ENCODE results near the gene SPATC1L.

SPATC1L gene

DNA sequence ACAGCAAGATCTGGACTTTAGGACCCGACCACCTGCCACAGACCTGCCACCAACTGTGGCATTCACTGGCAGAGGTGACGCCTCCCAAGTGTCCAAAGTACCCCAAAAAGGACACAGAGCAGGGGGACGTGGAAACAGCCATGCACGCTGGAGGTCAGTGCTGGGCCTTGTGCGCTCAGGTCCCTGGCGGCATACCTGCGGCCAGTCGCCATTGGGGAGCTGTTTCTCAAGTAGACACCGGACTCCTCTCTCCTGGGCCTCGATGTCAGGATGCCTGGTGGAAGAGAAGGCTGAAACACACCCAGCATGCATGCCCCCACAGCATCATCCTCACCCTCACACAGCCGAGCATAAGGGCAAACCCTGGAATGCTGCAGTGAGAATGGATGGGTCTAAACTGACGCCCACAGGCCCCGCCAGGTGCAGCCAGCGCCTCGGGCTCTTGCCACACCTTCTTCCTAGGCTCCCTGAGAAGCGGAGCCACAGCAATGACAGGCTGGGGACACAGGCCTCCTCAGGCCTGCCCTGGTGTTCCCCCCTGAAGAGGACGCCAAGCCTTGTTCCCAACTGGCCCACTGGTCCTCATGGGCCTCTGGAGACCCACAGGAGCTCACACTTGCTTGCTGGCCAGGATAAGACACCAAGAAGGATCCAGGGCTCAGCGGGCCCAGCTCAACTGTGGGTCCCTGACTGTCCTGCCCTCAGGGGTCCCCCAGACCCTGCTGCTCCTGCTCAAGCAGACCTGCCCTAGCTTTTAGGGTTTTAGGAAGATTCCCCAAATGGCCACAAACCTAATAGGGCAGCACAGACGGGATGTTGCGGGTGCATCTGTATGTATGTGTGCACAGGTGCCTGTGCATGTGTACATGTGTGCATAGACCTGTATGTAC lies 7.7 kb upstream of the SPATC1L start:
- TF ChIP-seq, protein P1, sequence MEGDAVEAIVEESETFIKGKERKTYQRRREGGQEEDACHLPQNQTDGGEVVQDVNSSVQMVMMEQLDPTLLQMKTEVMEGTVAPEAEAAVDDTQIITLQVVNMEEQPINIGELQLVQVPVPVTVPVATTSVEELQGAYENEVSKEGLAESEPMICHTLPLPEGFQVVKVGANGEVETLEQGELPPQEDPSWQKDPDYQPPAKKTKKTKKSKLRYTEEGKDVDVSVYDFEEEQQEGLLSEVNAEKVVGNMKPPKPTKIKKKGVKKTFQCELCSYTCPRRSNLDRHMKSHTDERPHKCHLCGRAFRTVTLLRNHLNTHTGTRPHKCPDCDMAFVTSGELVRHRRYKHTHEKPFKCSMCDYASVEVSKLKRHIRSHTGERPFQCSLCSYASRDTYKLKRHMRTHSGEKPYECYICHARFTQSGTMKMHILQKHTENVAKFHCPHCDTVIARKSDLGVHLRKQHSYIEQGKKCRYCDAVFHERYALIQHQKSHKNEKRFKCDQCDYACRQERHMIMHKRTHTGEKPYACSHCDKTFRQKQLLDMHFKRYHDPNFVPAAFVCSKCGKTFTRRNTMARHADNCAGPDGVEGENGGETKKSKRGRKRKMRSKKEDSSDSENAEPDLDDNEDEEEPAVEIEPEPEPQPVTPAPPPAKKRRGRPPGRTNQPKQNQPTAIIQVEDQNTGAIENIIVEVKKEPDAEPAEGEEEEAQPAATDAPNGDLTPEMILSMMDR (IDR thresholded peaks at IDR 0.05) = no peak
- no peak overlapping the region for H3K4me3 ChIP-seq (ENCODE audit: low read depth, low read length)
- H3K27me3 ChIP-seq (ENCODE audit: control insufficient read depth, insufficient read depth, low read length) = no peaks in the 10 kb centered on the region
- H3K9me3 ChIP-seq (ENCODE audit: control insufficient read depth, low read length) = no peaks in the 10 kb centered on the region
- H3K36me3 ChIP-seq (ENCODE audit: control insufficient read depth, insufficient read depth, low read length) = no peaks in the 10 kb centered on the region
- H3K27ac ChIP-seq = no peak overlapping the region
- no peak overlapping the region for H2AFZ ChIP-seq
- H3K9ac ChIP-seq = no peak overlapping the region
- H3K4me2 ChIP-seq (ENCODE audit: low read length) = no peak overlapping the region
- H3K4me1 ChIP-seq = peaks cover 9% of the 10 kb centered on the region
- no peaks in the 10 kb centered on the region for H3K79me2 ChIP-seq

DNA sequence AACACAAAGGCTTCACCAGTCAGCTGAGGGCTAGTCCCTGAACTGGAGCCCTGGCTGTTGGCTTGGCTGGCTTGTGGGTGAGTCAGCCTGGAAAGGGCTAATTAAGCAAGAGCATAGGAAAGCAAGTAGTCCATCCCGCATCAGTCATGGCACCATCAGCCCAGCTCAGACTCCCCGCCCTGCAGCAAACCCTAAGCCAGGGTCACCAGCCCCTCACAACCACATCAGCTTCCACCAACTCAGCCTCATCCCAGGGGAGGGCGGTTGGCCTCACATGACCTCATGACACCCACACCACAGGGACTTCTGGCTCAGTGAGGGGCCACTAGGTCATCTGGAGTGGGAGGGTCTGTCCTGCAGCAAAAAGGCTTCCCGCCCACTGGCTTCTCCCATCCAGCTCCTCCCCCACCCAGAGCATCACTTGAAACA lies 7.0 kb upstream of the SPATC1L start:
- Histone ChIP-seq H2AFZ (no peak overlapping the region), H3K4me3 (ENCODE audit: low read depth, low read length) (no peak overlapping the region), H3K36me3 (ENCODE audit: control insufficient read depth, insufficient read depth, low read length) (no peaks in the 10 kb centered on the region), H3K4me1 (peaks cover 9% of the 10 kb centered on the region), H3K27me3 (ENCODE audit: control insufficient read depth, insufficient read depth, low read length) (no peaks in the 10 kb centered on the region), H3K9ac (no peak overlapping the region), H3K79me2 (no peaks in the 10 kb centered on the region), H3K27ac (no peak overlapping the region), H3K9me3 (ENCODE audit: control insufficient read depth, low read length) (no peaks in the 10 kb centered on the region), H3K4me2 (ENCODE audit: low read length) (no peak overlapping the region)
- TF ChIP-seq, protein P1 (IDR thresholded peaks at IDR 0.05) = no peak

GRCh38 chr21:46190491-46191131 lies 6.4 kb upstream of the SPATC1L start:
- Histone ChIP-seq H3K27ac (no peak overlapping the region), H3K27me3 (ENCODE audit: control insufficient read depth, insufficient read depth, low read length) (no peaks in the 10 kb centered on the region), H2AFZ (no peak overlapping the region), H3K4me1 (peaks cover 9% of the 10 kb centered on the region), H3K9ac (no peak overlapping the region), H3K36me3 (ENCODE audit: control insufficient read depth, insufficient read depth, low read length) (no peaks in the 10 kb centered on the region), H3K4me3 (ENCODE audit: low read depth, low read length) (no peak overlapping the region), H3K9me3 (ENCODE audit: control insufficient read depth, low read length) (no peaks in the 10 kb centered on the region), H3K4me2 (ENCODE audit: low read length) (no peak overlapping the region), H3K79me2 (no peaks in the 10 kb centered on the region)
- TF ChIP-seq, protein P1 (IDR thresholded peaks at IDR 0.05) = no peak

DNA sequence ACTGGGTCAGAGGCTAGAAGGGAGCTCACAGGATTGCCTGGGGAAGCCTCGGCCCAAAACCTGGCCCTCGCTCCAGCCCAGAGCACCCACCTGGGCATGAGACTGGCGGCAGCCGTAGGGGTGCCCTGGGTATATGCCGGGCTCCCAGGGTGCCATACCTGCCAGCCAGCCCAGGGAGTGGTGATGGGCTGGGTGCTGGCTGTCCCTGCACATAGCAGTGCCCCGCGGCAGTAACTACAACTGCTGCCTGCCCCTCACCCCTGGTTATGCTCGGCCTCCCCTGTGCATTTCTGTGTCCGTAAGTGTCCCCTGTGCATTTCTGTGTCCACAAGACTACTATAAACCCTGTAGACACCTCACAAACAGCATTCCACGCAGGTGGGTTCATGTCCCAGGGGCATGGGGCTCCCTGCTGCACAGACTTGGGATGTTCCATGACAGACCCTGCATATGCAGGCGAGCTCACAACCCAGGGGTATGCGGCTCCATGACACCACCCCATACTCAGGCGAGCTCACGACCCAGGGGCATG lies 5.8 kb upstream of the SPATC1L start:
- Histone ChIP-seq H3K4me3 (ENCODE audit: low read depth, low read length) (no peak overlapping the region), H3K27me3 (ENCODE audit: control insufficient read depth, insufficient read depth, low read length) (no peaks in the 10 kb centered on the region), H3K4me2 (ENCODE audit: low read length) (no peak overlapping the region), H3K9me3 (ENCODE audit: control insufficient read depth, low read length) (no peaks in the 10 kb centered on the region), H2AFZ (no peak overlapping the region), H3K27ac (no peak overlapping the region), H3K79me2 (no peaks in the 10 kb centered on the region), H3K36me3 (ENCODE audit: control insufficient read depth, insufficient read depth, low read length) (no peaks in the 10 kb centered on the region), H3K9ac (no peak overlapping the region), H3K4me1 (peaks cover 9% of the 10 kb centered on the region)
- TF ChIP-seq, protein P1 (IDR thresholded peaks at IDR 0.05) = no peak
